ENCODE measurements around the gene JUND. TPM values are rescaled to one million over a fixed set of nuclear protein-coding genes. Genes with fewer than 3 reads are reported as not detected.

JUND gene
- total and polyA plus RNA-seq, 2 donors from 2014 or later = 117 to 181 TPM

- peak in 1 of 5 donors; percentile 76 for DNase-seq
- intact Hi-C loops (cut with DNase I) = no loop called here
- H3K4me3 ChIP-seq (ENCODE audit: low read length in 3 of 3) = peak overlapping the region in 2 of 3 donors; percentile 2 to 26
These were observed 22.7 kb upstream of the JUND start for GRCh38 chr19:18304208-18304457.

GRCh38 chr19:18301718-18302111, 20.3 kb upstream of the JUND start:
- no peak for TF ChIP-seq CTCF (IDR thresholded peaks at IDR 0.05; ENCODE audit: borderline replicate concordance, extremely low read depth, insufficient read depth)
- Histone ChIP-seq H3K27me3 (ENCODE audit: control insufficient read depth, insufficient read depth, low read length) (no peaks in the 10 kb centered on the region), H3K4me1 (ENCODE audit: control insufficient read depth in 2 of 3, insufficient read depth in 2 of 3, low read depth in 1 of 3, low read length in 3 of 3) (peaks cover 0 to 30% (median 8%) of the 10 kb centered on the region in 3 donors), H3K9me3 (ENCODE audit: control insufficient read depth in 2 of 3, insufficient read depth in 1 of 3, low read length in 3 of 3) (no peaks in the 10 kb centered on the region), H3K4me3 (ENCODE audit: low read length in 3 of 3) (no peak overlapping the region), H3K27ac (ENCODE audit: low read depth in 2 of 2, low read length in 2 of 2) (peak overlapping the region in 1 of 2 donors; percentile 43), H3K9ac (ENCODE audit: low read length in 3 of 3) (peak overlapping the region in 1 of 3 donors; percentile 58), H3K36me3 (ENCODE audit: control insufficient read depth in 2 of 3, insufficient read depth in 3 of 3, low read length in 3 of 3) (no peaks in the 10 kb centered on the region)
- no peak for DNase-seq
- no peak for FAIRE-seq
- intact Hi-C loops (cut with DNase I) = no loop called here

More at GRCh38 chr19:18304208-18304457, 22.7 kb upstream of the JUND start:
- TF ChIP-seq CTCF (IDR thresholded peaks at IDR 0.05; ENCODE audit: borderline replicate concordance, extremely low read depth, insufficient read depth) = no peak
- Histone ChIP-seq H3K27me3 (ENCODE audit: control insufficient read depth, insufficient read depth, low read length) (no peaks in the 10 kb centered on the region), H3K9ac (ENCODE audit: low read length in 3 of 3) (peak overlapping the region in 2 of 3 donors; percentile 54 to 92), H3K36me3 (ENCODE audit: control insufficient read depth in 2 of 3, insufficient read depth in 3 of 3, low read length in 3 of 3) (no peaks in the 10 kb centered on the region), H3K27ac (ENCODE audit: low read depth in 2 of 2, low read length in 2 of 2) (peak overlapping the region; percentile 97 to 99), H3K4me1 (ENCODE audit: control insufficient read depth in 2 of 3, insufficient read depth in 2 of 3, low read depth in 1 of 3, low read length in 3 of 3) (peaks cover 0 to 30% (median 8%) of the 10 kb centered on the region in 3 donors), H3K9me3 (ENCODE audit: control insufficient read depth in 2 of 3, insufficient read depth in 1 of 3, low read length in 3 of 3) (no peaks in the 10 kb centered on the region)
- FAIRE-seq = no peak

GRCh38 chr19:18300930-18301717, 19.7 kb upstream of the JUND start:
- intact Hi-C loops (cut with DNase I) = no loop called here
- H3K27ac ChIP-seq (ENCODE audit: low read depth in 2 of 2, low read length in 2 of 2) = peak overlapping the region; percentile 43 to 78
- H3K4me1 ChIP-seq (ENCODE audit: control insufficient read depth in 2 of 3, insufficient read depth in 2 of 3, low read depth in 1 of 3, low read length in 3 of 3) = peaks cover 0 to 26% (median 8%) of the 10 kb centered on the region in 3 donors
- H3K36me3 ChIP-seq (ENCODE audit: control insufficient read depth in 2 of 3, insufficient read depth in 3 of 3, low read length in 3 of 3) = no peaks in the 10 kb centered on the region
- DNase-seq (peak in 2 of 5 donors; percentile 47 to 95), FAIRE-seq (no peak)
- H3K27me3 ChIP-seq (ENCODE audit: control insufficient read depth, insufficient read depth, low read length) = no peaks in the 10 kb centered on the region
- H3K4me3 ChIP-seq (ENCODE audit: low read length in 3 of 3) = no peak overlapping the region
- no peak for TF ChIP-seq CTCF (IDR thresholded peaks at IDR 0.05; ENCODE audit: borderline replicate concordance, extremely low read depth, insufficient read depth)
- H3K9me3 ChIP-seq (ENCODE audit: control insufficient read depth in 2 of 3, insufficient read depth in 1 of 3, low read length in 3 of 3) = no peaks in the 10 kb centered on the region
- peak overlapping the region in 1 of 3 donors; percentile 58 for H3K9ac ChIP-seq (ENCODE audit: low read length in 3 of 3)
